ENCODE results near the gene RNU7-1.

GRCh38 chr12:6967651-6968100 is 24.1 kb downstream of the RNU7-1 start:
- no peak for TF ChIP-seq CTCF (IDR thresholded peaks at IDR 0.05; ENCODE audit: borderline replicate concordance, extremely low read depth, low read length, poor library complexity, severe bottlenecking)
- TF ChIP-seq EZH2 (IDR thresholded peaks at IDR 0.05; ENCODE audit: borderline replicate concordance, low read depth, low read length, severe bottlenecking): no peak
